GM18868 (cell line): ENCODE results near the gene CERS6.

Experiments
- ATAC-seq: cut with Tn5 transposase; IDR thresholded peaks from one replicate; pipeline ENCODE4 v1.9.1; 2021; ENCODE audit warnings: mild to moderate bottlenecking, moderate library complexity; ENCODE audit not compliant: unreplicated experiment

Gene CERS6

GRCh38 chr2:168596881-168597655, 141.0 kb downstream of the CERS6 start:
- ATAC-seq = no peak

GRCh38 chr2:168599738-168600137, 143.7 kb downstream of the CERS6 start:
- ATAC-seq = no peak

GRCh38 chr2:168600949-168601348, 144.9 kb downstream of the CERS6 start:
- no peak for ATAC-seq

- peak; percentile 57 for ATAC-seq
These were observed 145.7 kb downstream of the CERS6 start for GRCh38 chr2:168601741-168602140.

GRCh38 chr2:168602379-168602778, 146.3 kb downstream of the CERS6 start:
- no peak for ATAC-seq

GRCh38 chr2:168602846-168603401, 146.9 kb downstream of the CERS6 start:
- ATAC-seq = no peak

- no peak for ATAC-seq
These were observed 147.4 kb downstream of the CERS6 start for GRCh38 chr2:168603439-168603961.

- no peak for ATAC-seq
These were observed 148.2 kb downstream of the CERS6 start for GRCh38 chr2:168604252-168604651.

- no peak for ATAC-seq
These were observed 151.9 kb downstream of the CERS6 start for GRCh38 chr2:168607992-168608391.

GRCh38 chr2:168608796-168609195, 152.7 kb downstream of the CERS6 start:
- ATAC-seq = no peak

- no peak for ATAC-seq
These were observed 155.0 kb downstream of the CERS6 start for GRCh38 chr2:168611091-168611490.

- no peak for ATAC-seq
These were observed 156.0 kb downstream of the CERS6 start for GRCh38 chr2:168611896-168612650.

- no peak for ATAC-seq
These were observed 156.6 kb downstream of the CERS6 start for GRCh38 chr2:168612719-168613118.

GRCh38 chr2:168613551-168613950, 157.5 kb downstream of the CERS6 start:
- no peak for ATAC-seq

- no peak for ATAC-seq
These were observed 158.3 kb downstream of the CERS6 start for GRCh38 chr2:168614172-168615018.

GRCh38 chr2:168620554-168620953, 164.5 kb downstream of the CERS6 start:
- no peak for ATAC-seq

- no peak for ATAC-seq
These were observed 166.5 kb downstream of the CERS6 start for GRCh38 chr2:168622559-168622958.

- ATAC-seq = peak; percentile 82
These were observed 168.0 kb downstream of the CERS6 start for GRCh38 chr2:168624028-168624427.

- ATAC-seq = no peak
These were observed 170.0 kb downstream of the CERS6 start for GRCh38 chr2:168626096-168626495.

GRCh38 chr2:168626647-168627046, 170.6 kb downstream of the CERS6 start:
- no peak for ATAC-seq

GRCh38 chr2:168632709-168633121, 176.6 kb downstream of the CERS6 start:
- peak; percentile 38 for ATAC-seq
